ENCODE results near the gene GCAT.

Gene GCAT

DNA sequence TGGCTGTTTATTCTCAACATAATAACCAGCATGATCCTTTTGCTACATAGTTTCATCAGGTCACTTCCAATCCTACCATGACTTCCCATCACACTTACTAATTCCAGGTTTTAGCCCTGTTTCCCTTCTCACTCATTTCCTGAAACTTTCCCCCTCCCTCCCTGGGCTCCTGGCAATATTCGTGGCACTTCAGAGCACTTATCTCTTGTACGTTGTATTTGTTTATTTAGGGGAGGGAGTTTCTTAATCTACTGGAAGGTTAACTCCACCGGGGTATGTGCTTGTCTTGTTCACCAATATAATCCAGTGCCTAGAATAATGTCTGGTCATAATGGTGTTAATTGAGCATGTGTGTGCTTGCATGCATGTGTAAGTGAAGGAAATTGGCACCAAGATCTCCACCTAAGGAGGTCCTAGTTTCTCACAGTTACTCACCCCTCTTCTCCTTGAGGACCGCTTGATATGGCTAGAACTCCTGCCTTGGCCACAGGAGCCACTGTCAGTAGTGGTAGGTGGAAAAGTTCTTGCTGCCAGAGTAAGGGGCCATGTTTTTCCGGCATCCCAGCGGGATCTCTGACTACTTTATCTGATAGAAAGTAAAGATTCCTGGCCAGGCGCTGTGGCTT, 53.2 kb downstream of the GCAT start:
- ChIA-PET CTCF (interaction anchor here (0.8 to 7.0 kb wide), 8 partner anchors 8 to 218 kb away, joined by 3 to 123 read pairs (median 4); partner anchors contain the start of genes ANKRD54 and EIF3L), POLR2A (no interaction called here)
- DNase-seq (ENCODE audit: extremely low spot score), result no peak

DNA sequence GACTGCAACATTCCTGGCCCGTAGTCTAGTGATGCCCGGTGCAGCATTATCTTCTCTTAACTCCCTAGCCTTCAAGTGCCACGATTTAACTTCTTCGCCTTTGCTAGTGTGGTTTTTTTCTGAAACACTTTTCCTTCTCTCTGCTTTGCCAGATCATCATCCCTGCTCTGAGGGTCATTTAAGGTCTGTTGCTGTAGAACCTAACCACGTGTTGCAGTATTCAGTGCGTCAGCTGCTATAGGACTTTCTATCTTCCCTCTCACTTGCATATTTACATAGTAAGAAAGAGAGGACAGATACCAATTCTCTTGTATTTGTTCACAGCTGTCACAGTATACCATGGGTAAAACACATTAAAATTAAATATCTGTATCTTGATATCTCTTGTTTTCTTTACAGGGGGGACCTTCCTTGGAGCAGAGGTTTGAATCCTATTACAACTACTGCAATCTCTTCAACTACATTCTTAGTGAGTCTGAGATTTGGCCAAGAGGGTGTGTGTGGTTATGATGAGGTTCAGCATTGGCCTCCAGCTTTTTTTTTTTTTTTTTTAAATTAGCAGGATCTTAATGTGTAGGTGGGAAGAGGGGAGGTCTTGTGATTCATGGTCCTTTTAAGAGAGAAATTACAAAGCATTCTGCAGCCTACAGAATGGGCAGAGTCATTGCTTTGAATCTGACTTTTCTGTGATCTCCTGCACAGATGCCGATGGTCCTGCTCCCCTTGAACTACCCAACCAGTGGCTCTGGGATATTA, 55.0 kb downstream of the GCAT start:
- CTCF ChIA-PET, result interaction anchor here (0.8 to 7.0 kb wide), 42 partner anchors 9 to 906 kb away, joined by 3 to 123 read pairs (median 6); partner anchors contain the start of genes ANKRD54, C22orf23, EIF3L and GALR3
- POLR2A ChIA-PET, result no interaction called here
- TF ChIP-seq, protein P1, sequence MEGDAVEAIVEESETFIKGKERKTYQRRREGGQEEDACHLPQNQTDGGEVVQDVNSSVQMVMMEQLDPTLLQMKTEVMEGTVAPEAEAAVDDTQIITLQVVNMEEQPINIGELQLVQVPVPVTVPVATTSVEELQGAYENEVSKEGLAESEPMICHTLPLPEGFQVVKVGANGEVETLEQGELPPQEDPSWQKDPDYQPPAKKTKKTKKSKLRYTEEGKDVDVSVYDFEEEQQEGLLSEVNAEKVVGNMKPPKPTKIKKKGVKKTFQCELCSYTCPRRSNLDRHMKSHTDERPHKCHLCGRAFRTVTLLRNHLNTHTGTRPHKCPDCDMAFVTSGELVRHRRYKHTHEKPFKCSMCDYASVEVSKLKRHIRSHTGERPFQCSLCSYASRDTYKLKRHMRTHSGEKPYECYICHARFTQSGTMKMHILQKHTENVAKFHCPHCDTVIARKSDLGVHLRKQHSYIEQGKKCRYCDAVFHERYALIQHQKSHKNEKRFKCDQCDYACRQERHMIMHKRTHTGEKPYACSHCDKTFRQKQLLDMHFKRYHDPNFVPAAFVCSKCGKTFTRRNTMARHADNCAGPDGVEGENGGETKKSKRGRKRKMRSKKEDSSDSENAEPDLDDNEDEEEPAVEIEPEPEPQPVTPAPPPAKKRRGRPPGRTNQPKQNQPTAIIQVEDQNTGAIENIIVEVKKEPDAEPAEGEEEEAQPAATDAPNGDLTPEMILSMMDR (IDR thresholded peaks at IDR 0.05; ENCODE audit: control extremely low read depth, extremely low read depth, low read depth, missing control alignments), result no peak
- DNase-seq (ENCODE audit: extremely low spot score), result no peak

More for the DNA sequence above, 53.2 kb downstream of the GCAT start:
- TF ChIP-seq, protein P1 (IDR thresholded peaks at IDR 0.05; ENCODE audit: control extremely low read depth, extremely low read depth, low read depth, missing control alignments), result no peak

DNA sequence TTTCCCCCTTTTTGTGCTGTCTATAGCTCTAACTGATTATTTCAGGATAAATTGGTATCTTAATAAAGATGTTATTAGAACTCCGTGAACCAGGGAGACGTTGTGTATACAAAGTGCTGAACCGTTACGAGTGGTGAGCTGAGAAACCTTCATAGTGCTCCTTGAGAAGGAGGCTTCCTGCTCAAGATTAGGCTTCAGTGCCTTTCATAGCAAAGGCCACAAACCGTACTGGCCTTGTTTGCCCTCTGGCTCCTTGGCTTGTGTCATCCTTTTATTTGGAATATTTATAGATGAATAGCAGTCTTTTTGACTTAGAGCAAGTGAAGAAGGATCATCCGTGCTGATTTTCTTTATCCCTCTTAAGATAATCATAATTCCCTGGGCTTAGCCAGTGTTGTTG, 57.8 kb downstream of the GCAT start:
- TF ChIP-seq, protein P1 (IDR thresholded peaks at IDR 0.05; ENCODE audit: control extremely low read depth, extremely low read depth, low read depth, missing control alignments), result no peak
- ChIA-PET POLR2A (no interaction called here), CTCF (interaction anchor here (1.4 to 7.0 kb wide), 4 partner anchors 9 to 258 kb away, joined by 3 to 123 read pairs (median 27); no protein-coding TSS in a partner anchor)
- no peak for DNase-seq (ENCODE audit: extremely low spot score)

Measured in GM10248 (cell line).